GM10248 (cell line): Measurements from ENCODE around the gene RGS7.
"Not testable (repeated sequence)": the region's sequence is repeated elsewhere in the genome, so short reads cannot be mapped to it uniquely, and the experiment has no call there.

Experiments used
- CTCF ChIA-PET: fragments of 300-600 bp; sonication (Branson Sonifier 250); formaldehyde crosslinking; extraction: SDS; loops from one replicate; lab custom pipeline; 2021; ENCODE audit warnings: antibody characterized with exemption; lab: Yijun Ruan, JAX
- POLR2A ChIA-PET: fragments of 350-650 bp; sonication (Branson Sonifier 250); formaldehyde crosslinking; extraction: SDS; loops from one replicate; lab custom pipeline; 2020; ENCODE audit warnings: antibody characterized with exemption; lab: Yijun Ruan, JAX
- DNase-seq: peaks from one replicate; pipeline ENCODE4 v3.0.0; 2012; ENCODE audit errors: extremely low spot score
- TF ChIP-seq, protein P1 (sequence below): IDR thresholded peaks from 2 replicates; pipeline ENCODE4 v1.5.1; 2012; ENCODE audit warnings: mild to moderate bottlenecking, low read depth; ENCODE audit errors: extremely low read depth, missing control alignments, control extremely low read depth

The RGS7 gene

DNA sequence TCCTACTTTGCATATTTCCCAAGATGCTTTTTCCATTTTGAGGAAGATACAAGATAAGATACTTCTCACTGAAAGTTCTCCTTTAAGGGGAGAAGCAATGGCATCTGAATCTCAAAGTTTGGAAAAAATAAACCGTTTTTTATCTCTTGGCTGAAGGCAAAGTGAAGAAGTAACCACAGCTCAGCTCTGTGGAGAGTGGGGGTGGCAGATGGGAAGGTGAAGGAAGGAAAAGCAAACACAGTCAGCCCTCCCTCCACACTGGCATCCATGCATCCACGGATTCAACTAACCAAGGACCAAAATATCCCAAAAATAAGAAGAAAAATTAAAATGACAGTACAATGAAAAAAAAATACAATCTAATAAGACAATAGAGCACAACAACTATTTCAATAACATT, 211.1 kb downstream of the RGS7 start:
- TF ChIP-seq, protein P1, sequence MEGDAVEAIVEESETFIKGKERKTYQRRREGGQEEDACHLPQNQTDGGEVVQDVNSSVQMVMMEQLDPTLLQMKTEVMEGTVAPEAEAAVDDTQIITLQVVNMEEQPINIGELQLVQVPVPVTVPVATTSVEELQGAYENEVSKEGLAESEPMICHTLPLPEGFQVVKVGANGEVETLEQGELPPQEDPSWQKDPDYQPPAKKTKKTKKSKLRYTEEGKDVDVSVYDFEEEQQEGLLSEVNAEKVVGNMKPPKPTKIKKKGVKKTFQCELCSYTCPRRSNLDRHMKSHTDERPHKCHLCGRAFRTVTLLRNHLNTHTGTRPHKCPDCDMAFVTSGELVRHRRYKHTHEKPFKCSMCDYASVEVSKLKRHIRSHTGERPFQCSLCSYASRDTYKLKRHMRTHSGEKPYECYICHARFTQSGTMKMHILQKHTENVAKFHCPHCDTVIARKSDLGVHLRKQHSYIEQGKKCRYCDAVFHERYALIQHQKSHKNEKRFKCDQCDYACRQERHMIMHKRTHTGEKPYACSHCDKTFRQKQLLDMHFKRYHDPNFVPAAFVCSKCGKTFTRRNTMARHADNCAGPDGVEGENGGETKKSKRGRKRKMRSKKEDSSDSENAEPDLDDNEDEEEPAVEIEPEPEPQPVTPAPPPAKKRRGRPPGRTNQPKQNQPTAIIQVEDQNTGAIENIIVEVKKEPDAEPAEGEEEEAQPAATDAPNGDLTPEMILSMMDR: no peak
- POLR2A ChIA-PET: no interaction called here
- no peak for DNase-seq
- CTCF ChIA-PET: no interaction called here

DNA sequence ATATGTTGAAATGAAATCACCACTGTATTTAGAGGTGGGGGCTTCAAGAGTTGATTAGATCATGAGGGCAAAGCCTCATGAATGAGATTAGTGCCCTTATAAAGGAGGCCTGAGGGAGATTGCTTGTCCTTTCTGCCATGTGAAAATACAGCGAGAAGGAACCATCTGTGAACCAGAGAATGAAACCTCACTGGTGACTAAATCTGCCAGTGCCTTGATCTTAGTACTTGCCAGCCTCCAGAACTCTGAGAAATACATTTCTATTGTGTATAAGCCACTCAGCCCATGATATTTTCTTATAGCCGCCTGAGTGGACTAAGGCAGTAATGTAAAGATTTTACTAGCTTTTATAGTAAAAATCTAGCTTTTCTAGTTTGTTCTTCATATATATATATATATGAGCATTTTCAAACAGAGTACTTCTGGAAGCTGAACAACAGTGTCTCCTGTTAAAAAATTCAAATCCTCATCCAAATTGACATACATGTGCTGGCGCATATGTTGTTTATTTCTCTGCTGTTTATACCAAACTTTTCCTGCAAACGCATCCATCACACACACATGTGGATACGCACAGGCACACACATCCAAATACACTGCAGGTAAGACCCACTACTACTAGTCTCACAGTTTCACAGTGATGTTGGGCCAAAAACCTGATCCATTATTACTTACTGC, 213.1 kb downstream of the RGS7 start:
- CTCF ChIA-PET: no interaction called here
- no peak for DNase-seq
- TF ChIP-seq, protein P1: no peak
- POLR2A ChIA-PET: no interaction called here

- ChIA-PET POLR2A (no interaction called here), CTCF (no interaction called here)
- DNase-seq: no peak
- TF ChIP-seq, protein P1: no peak
These were observed 214.5 kb downstream of the RGS7 start for GRCh38 chr1:241142493-241142892.

- POLR2A ChIA-PET, CTCF ChIA-PET, DNase-seq: not testable (repeated sequence)
These were observed 215.4 kb downstream of the RGS7 start for GRCh38 chr1:241141646-241142045.

- TF ChIP-seq, protein P1: no peak
- POLR2A ChIA-PET: no interaction called here
- DNase-seq: no peak
- CTCF ChIA-PET: no interaction called here
These were observed 216.3 kb downstream of the RGS7 start for GRCh38 chr1:241140670-241141069.

DNA sequence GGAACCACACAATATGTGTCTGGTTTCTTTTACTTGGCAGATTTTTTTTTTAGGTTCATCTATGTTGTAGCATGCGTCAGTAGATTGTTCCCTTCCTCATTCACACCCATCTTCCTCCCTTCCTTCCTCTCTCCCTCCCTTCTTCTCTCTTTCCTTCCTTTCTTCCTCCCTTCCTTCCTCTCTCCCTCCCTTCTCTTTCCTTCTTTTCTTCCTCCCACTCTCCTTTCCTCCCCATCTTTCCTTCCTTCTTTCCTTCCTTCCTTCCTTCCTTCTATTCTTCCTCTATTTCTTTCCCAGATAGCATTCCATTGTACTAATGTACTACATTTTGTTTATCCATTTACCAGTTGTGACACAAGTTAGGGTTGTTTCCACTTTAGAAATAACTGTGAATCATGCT, 218.0 kb downstream of the RGS7 start:
- DNase-seq: no peak
- ChIA-PET POLR2A (no interaction called here), CTCF (interaction anchor here (2.7 kb wide), 1 partner anchor 15 kb away, joined by 9 read pairs; no protein-coding TSS in a partner anchor)
- TF ChIP-seq, protein P1: no peak

DNA sequence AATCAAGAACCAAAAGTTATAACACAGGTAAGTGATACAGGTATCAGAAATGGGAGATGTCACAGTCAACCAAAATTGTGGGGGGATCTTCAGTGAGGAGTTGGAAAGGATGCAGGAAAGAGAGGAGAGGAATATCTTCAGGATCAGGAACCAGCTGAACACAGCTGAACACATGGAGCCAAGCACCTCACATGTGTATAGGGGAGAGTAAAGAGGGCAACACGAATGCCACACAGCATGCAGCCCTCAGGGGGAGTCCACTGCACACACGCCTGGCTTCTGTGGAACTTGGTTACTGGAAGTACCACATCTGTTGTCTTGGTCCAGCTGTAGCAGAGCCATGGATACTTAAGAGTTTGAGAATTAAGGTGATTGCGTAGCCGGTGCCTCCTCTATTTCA, 218.8 kb downstream of the RGS7 start:
- TF ChIP-seq, protein P1: no peak
- ChIA-PET POLR2A (no interaction called here), CTCF (interaction anchor here (2.7 kb wide), 1 partner anchor 14 kb away, joined by 9 read pairs; no protein-coding TSS in a partner anchor)
- no peak for DNase-seq
